Loucy (cell line): Measurements from ENCODE around the gene SMIM44.

ENCODE experiments used
- EZH2phosphoT487 ChIP-seq: fragments of 200-600 bp; IDR thresholded peaks from 2 replicates; pipeline ENCODE4 v1.6.1; 2018; ENCODE audit warnings: antibody characterized with exemption, mild to moderate bottlenecking, moderate library complexity, borderline replicate concordance
- TF ChIP-seq, protein P1 (sequence below): fragments of 200-600 bp; sonication (generic); conservative IDR thresholded peaks from 2 replicates; pipeline ENCODE4 v1.5.1; 2014; ENCODE audit warnings: mild to moderate bottlenecking, antibody characterized with exemption, low read length

GRCh38 chr19:3481241-3482090 lies 1.8 kb downstream of the SMIM44 start:
- TF ChIP-seq, protein P1, sequence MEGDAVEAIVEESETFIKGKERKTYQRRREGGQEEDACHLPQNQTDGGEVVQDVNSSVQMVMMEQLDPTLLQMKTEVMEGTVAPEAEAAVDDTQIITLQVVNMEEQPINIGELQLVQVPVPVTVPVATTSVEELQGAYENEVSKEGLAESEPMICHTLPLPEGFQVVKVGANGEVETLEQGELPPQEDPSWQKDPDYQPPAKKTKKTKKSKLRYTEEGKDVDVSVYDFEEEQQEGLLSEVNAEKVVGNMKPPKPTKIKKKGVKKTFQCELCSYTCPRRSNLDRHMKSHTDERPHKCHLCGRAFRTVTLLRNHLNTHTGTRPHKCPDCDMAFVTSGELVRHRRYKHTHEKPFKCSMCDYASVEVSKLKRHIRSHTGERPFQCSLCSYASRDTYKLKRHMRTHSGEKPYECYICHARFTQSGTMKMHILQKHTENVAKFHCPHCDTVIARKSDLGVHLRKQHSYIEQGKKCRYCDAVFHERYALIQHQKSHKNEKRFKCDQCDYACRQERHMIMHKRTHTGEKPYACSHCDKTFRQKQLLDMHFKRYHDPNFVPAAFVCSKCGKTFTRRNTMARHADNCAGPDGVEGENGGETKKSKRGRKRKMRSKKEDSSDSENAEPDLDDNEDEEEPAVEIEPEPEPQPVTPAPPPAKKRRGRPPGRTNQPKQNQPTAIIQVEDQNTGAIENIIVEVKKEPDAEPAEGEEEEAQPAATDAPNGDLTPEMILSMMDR = no peak
- TF ChIP-seq EZH2phosphoT487 = no peak
